GM19023 (cell line): Measurements from ENCODE around the gene ENC1.

Source experiments
- ATAC-seq: cut with Tn5 transposase; IDR thresholded peaks from one replicate; pipeline ENCODE4 v1.9.1; 2021; ENCODE audit warnings: mild to moderate bottlenecking, moderate library complexity; ENCODE audit not compliant: unreplicated experiment

ENC1 gene

GRCh38 chr5:74632947-74633356, 7.6 kb downstream of the ENC1 start:
- no peak for ATAC-seq

DNA sequence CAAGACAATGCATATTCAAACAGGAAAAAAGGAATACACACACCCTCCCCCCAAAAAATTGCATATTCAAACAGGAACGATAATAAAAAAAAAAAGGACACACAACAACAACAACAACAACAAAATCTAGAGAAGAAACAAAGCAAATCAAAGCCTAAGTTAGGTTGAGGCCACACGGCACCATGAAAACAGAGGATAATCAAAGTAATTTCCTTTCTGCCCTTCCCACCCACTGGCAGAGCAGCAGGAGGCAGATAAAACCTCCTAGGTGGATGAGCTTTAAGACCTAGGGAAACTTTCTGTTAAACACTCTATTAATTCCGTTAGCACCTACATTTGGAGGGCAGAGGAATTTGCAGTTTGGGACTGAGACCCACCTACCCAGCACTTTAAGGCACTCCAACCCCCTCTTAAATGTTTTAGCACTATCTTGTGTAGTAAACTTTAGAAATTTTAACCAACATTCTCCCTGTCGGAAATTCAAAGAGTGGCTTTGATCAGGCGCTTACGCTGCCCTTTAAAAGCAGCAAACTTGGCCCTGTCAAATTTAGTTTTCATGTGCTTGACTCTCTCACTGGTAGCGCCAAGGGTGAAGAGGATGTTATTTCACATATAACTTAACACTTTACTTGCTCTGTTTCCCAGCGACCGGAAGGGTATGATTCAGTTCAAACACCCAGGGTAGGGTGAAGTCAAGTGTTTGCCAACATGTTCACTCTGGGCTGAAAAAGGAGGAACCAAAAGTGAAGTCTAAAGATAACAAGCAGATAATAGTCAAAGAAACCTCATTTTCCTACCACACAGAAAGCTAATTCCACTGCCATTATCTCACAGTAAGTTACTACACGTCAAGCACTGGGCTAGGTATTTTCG, 9.2 kb downstream of the ENC1 start:
- peak; percentile 88 for ATAC-seq

DNA sequence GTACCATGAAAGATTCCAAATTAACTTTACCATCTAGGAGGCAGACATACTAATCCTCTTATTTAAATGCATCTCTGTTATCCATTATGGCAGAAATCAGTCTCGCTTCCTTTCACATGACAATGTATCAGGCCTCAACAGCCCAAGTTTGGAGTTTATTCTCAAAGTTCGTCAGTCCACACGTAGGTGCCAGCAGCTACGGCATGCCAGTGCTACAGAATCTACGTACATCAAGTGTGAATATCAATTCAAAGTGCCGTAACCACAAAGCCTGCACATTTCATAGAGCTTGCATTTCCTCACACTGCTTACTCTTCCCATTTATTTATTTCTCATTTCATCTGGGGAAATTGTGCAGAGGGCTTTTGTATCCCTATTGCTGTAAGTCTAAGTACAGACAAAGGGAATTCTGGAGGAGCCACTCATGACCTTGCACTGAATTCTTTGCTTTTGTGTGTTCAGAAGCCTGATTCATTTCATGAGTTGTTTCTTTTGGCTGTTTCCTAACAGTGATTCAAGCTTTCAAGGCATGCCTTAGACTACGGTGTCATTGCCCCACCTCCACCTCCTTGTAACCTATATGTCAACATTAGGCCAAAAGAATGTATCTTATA, 10.0 kb downstream of the ENC1 start:
- no peak for ATAC-seq

- no peak for ATAC-seq
Measured at GRCh38 chr5:74629326-74629725, 11.2 kb downstream of the ENC1 start.

DNA sequence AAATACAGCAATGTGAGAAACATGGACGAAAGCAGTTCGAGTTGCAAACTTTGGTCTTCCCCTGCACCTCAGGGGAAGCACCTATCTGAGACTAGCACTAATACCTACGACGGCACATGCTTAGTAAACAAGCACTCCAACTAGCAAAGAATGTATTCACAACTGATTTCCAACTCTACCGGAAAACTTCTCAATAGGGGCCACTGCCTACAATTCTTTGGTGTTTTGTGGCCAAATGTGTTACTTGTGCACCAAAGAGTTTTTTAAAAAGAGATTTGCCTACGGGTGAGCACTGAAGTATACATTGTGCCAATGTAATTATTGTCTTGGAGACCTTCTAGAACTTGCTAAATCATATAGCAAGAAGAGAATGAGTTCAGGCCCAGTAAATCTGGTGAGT, 12.2 kb downstream of the ENC1 start:
- no peak for ATAC-seq

DNA sequence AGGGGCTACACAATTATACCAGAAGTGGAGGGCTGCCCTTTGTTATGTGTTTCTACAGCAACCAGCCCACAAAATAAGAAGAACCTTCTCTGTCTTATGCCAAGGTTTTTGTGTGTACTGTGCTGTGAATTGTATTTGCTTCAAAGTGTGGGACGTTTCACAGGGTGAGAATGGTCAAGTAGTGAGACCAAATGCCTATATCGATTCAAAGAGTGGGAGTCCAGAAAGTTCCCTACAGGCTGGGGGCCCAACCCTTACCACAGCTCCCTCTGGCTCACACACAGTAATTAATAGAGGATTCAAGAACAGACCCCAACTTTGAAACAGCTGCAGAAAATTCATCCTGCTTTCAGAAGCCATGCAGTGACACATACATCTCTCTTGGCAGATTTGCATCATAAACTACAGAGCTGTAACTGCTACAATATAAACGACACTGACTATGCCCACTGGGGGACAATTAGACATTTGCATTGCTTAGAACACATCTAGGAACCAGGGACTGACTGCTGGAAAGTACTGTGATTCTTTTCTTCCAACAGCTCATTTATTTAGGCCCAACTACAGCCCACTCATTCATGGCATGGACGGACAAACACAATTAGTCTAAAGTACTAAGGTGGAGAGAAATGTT, 12.8 kb downstream of the ENC1 start:
- ATAC-seq: no peak

GRCh38 chr5:74626386-74627222, 13.9 kb downstream of the ENC1 start:
- ATAC-seq: no peak

- no peak for ATAC-seq
Measured at GRCh38 chr5:74625742-74626241, 14.7 kb downstream of the ENC1 start.

DNA sequence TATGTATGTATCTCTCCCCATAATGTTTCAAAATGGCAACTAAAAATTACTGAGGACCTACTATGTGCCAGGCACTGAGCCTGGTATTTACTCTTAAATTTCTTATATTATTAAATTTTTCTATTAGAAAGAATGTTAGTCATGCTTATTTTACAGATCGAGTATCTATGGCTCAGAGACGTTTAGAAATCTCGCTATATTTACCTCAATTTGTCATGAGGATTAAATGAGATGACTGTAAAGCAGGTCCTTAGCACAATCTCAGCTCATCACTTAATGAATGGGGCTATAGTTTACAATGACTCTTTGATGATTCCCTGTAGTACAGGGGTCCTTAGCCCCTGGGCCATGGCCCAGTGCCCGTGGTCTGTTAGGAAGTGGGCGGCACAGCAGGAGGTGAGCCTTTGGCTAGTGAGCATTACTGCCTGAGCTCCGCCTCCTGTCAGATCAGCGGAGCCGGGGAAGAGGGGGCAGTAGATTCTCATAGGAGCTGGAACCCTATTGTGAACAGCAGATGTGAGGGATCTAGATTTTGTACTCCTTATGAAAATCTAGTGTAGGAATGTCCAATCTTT, 15.5 kb downstream of the ENC1 start:
- no peak for ATAC-seq

DNA sequence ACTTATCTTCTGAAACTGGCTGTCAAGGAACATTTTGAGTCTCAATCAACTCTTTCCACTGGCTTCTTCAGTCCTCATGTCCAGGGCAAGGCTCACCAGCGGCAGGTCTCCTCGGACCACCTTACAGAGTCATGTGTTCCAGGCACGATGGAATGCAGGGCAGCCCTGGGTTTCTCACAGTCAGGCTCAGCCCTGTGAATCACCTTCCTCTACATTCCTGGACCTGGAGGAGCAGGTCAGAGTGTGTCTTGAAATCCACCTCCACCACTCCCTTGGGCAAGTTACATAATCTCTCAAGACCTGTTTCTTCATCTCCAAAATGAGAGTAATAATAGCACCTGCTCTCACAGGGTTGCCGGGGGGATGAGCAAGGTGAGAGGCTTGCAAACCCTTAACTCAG, 16.0 kb downstream of the ENC1 start:
- no peak for ATAC-seq

GRCh38 chr5:74623748-74624408, 16.6 kb downstream of the ENC1 start:
- no peak for ATAC-seq

- ATAC-seq: no peak
Measured at GRCh38 chr5:74623006-74623611, 17.4 kb downstream of the ENC1 start.

GRCh38 chr5:74622122-74622521, 18.4 kb downstream of the ENC1 start:
- no peak for ATAC-seq

GRCh38 chr5:74621492-74621891, 19.0 kb downstream of the ENC1 start:
- no peak for ATAC-seq

- ATAC-seq: no peak
Measured at GRCh38 chr5:74619308-74619707, 21.2 kb downstream of the ENC1 start.

DNA sequence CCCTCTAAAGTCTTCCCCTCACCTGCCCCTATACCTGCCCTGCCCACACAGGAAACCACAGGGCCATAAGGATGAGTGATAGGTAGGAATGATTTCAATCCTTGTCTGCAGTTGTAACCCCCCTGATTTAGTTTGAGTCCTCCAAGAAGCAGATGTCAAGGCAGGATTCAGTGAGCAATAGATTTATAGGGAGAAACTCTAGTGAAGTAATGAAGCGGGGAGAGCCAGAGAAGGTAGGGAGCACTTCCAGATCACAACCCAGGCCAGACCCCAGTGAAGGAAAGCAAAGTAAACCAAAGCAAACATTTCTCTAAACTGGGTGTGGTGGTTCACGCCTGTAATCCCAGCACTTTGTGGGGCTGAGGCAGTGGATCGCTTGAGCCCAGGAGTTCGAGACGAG, 22.4 kb downstream of the ENC1 start:
- no peak for ATAC-seq

DNA sequence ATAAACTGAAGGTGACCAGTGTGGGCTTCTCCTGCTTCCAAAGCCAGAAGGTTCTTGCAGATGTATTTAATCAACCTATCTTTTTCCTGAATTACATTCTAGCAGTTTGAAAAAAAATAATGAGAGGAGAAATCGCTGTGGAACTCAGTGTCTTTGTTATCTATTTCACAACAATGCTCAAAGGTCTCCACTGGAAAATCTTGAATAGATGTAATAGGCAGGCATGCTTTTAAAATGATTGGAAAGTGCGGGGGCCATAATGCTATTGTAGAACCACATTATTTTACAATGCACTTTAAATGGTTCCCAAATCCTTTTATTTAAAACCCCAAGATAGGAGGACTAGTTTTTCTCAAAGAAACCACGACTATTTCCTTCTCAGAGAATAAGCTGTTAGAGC, 23.3 kb downstream of the ENC1 start:
- ATAC-seq: no peak

GRCh38 chr5:74616236-74617146, 24.0 kb downstream of the ENC1 start:
- no peak for ATAC-seq

DNA sequence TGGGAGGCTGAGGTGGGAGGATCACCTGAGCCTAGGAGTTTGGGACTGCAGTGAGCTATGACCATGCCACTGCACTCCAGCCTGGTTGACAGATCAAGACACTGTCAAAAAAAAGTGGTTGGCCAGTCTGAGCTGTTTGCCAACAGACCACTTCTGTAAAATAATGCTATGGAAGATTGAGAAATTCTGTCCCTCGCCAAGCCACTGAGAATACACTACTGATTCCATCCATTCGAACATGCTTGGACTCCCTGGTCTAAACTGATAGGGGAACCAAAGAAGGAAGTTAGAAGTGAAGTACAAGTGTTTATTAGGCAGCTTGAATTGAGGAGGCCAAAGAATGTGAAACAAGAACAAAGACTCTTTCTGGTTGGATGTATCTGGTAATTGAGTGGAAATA, 27.2 kb downstream of the ENC1 start:
- no peak for ATAC-seq
